ENCODE data around the gene PRRT1B.
A peak's percentile ranks its signal among the peaks of the same experiment; 100 is the strongest.

Gene PRRT1B

GRCh38 chr9:131580358-131580757 is 35.0 kb downstream of the PRRT1B start:
- DNase-seq (ENCODE audit: low spot score) = no peak

GRCh38 chr9:131582056-131582455 is 36.7 kb downstream of the PRRT1B start:
- no peak for DNase-seq (ENCODE audit: low spot score)

GRCh38 chr9:131582466-131583336 is 37.4 kb downstream of the PRRT1B start:
- DNase-seq (ENCODE audit: low spot score) = no peak

GRCh38 chr9:131583337-131583645 is 38.0 kb downstream of the PRRT1B start:
- no peak for DNase-seq (ENCODE audit: low spot score)

- no peak for DNase-seq (ENCODE audit: low spot score)
Observed at GRCh38 chr9:131583836-131584555, 38.7 kb downstream of the PRRT1B start.

- no peak for DNase-seq (ENCODE audit: low spot score)
Observed at GRCh38 chr9:131584858-131585257, 39.5 kb downstream of the PRRT1B start.

- DNase-seq (ENCODE audit: low spot score) = no peak
Observed at GRCh38 chr9:131585375-131585774, 40.1 kb downstream of the PRRT1B start.

GRCh38 chr9:131587331-131587730 is 42.0 kb downstream of the PRRT1B start:
- DNase-seq (ENCODE audit: low spot score) = no peak

- DNase-seq (ENCODE audit: low spot score) = no peak
Observed at GRCh38 chr9:131587906-131588305, 42.6 kb downstream of the PRRT1B start.

GRCh38 chr9:131588396-131588795 is 43.1 kb downstream of the PRRT1B start:
- no peak for DNase-seq (ENCODE audit: low spot score)

- DNase-seq (ENCODE audit: low spot score) = no peak
Observed at GRCh38 chr9:131589124-131589711, 43.9 kb downstream of the PRRT1B start.

GRCh38 chr9:131589993-131590392 is 44.7 kb downstream of the PRRT1B start:
- DNase-seq (ENCODE audit: low spot score) = no peak

- no peak for DNase-seq (ENCODE audit: low spot score)
Observed at GRCh38 chr9:131590449-131590848, 45.1 kb downstream of the PRRT1B start.

GRCh38 chr9:131590907-131591844 is 45.9 kb downstream of the PRRT1B start:
- DNase-seq (ENCODE audit: low spot score) = peak; percentile 91

GRCh38 chr9:131591845-131592208 is 46.5 kb downstream of the PRRT1B start:
- no peak for DNase-seq (ENCODE audit: low spot score)

- peak; percentile 38 for DNase-seq (ENCODE audit: low spot score)
Observed at GRCh38 chr9:131593091-131593820, 47.9 kb downstream of the PRRT1B start.

GRCh38 chr9:131593936-131594665 is 48.8 kb downstream of the PRRT1B start:
- DNase-seq (ENCODE audit: low spot score) = no peak

GRCh38 chr9:131594906-131595665 is 49.8 kb downstream of the PRRT1B start:
- no peak for DNase-seq (ENCODE audit: low spot score)

- no peak for DNase-seq (ENCODE audit: low spot score)
Observed at GRCh38 chr9:131595696-131596429, 50.5 kb downstream of the PRRT1B start.
